Fibroblast of skin of abdomen (primary cell): ENCODE results near the gene PUSL1. TPM values are rescaled to one million over a fixed set of nuclear protein-coding genes. Genes with fewer than 3 reads are reported as not detected.
A peak's percentile ranks its signal among the peaks of the same experiment; 100 is the strongest.

Source experiments
- DNase-seq: peaks from one replicate; pipeline ENCODE4 v3.0.0-alpha.2; 2013
- polyA plus RNA-seq, 2 experiments: library from polyadenylated mRNA; unstranded; fragments of 120-200 nt; gene quantifications; one replicate each; pipeline ENCODE4 v1.2.1, GENCODE V29; 2013; ENCODE audit not compliant: insufficient read length in 2 of 2

PUSL1 gene, protein sequence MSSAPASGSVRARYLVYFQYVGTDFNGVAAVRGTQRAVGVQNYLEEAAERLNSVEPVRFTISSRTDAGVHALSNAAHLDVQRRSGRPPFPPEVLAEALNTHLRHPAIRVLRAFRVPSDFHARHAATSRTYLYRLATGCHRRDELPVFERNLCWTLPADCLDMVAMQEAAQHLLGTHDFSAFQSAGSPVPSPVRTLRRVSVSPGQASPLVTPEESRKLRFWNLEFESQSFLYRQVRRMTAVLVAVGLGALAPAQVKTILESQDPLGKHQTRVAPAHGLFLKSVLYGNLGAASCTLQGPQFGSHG
- 16.9 TPM for polyA plus RNA-seq (2013, experiment 1 of 2; ENCODE audit: insufficient read length)
- 17.8 TPM for polyA plus RNA-seq (2013, experiment 2 of 2; ENCODE audit: insufficient read length)

DNA sequence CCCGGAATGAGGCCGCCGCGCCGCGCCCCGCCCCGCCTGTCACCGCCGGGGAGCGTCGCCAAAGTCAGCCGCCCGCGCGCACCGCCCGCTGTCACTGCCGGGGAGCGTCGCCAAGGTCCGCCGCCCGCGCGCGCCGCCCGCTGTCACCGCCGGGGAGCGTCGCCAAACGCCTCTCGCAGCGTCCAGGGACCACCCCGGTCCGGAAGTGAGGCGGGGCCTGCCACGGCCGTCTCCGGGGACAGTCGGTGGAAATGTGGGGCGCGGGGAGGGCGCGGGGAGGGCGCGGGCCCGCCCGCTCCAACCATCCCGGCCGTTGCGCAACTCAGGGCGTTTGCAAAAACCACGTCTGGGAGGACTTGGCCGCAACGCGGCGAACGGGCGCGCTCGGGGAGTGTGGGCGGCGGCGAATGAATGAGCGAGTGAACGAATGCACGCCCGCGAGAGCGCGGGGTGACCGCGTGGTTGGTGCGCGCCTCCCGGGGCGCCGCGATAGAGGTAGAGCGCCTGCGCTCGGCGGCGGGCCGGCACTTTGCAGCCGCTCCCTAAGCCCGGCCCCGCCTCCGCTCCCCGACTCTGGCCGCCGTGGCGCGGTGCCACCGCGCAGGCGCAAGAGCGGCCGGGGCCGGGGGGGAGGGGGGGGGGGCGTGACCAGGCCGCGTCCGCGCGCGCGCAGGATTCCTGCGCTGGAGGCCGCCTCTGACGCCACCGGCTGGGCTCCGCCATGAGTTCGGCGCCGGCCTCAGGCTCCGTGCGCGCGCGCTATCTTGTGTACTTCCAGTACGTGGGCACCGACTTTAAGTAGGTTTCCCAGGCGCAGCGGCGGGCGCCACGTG lies at the start of gene PUSL1, which contains the start of gene ACAP3:
PUSL1 (plus strand) TSS at position 675 of the 833 bp plus-strand sequence; CDS start at position 722, 47 bp downstream.
ACAP3 (minus strand) TSS at position 8 of the 833 bp plus-strand sequence. CDS start 115 bp downstream, outside the sequence.
- DNase-seq, result peak; percentile 93

- no peak for DNase-seq
Measured at GRCh38 chr1:1259119-1259488, 49.3 kb upstream of the PUSL1 start.

- DNase-seq, result no peak
Measured at GRCh38 chr1:1259540-1259939, 48.9 kb upstream of the PUSL1 start.

GRCh38 chr1:1259951-1260600 lies 48.3 kb upstream of the PUSL1 start:
- no peak for DNase-seq

- no peak for DNase-seq
Measured at GRCh38 chr1:1260843-1261560, 47.4 kb upstream of the PUSL1 start.

- DNase-seq, result no peak
Measured at GRCh38 chr1:1262071-1262470, 46.3 kb upstream of the PUSL1 start.

- no peak for DNase-seq
Measured at GRCh38 chr1:1262758-1263157, 45.6 kb upstream of the PUSL1 start.

GRCh38 chr1:1264026-1264425 lies 44.4 kb upstream of the PUSL1 start:
- DNase-seq, result no peak

GRCh38 chr1:1264868-1265272 lies 43.5 kb upstream of the PUSL1 start:
- DNase-seq, result peak; percentile 99

DNA sequence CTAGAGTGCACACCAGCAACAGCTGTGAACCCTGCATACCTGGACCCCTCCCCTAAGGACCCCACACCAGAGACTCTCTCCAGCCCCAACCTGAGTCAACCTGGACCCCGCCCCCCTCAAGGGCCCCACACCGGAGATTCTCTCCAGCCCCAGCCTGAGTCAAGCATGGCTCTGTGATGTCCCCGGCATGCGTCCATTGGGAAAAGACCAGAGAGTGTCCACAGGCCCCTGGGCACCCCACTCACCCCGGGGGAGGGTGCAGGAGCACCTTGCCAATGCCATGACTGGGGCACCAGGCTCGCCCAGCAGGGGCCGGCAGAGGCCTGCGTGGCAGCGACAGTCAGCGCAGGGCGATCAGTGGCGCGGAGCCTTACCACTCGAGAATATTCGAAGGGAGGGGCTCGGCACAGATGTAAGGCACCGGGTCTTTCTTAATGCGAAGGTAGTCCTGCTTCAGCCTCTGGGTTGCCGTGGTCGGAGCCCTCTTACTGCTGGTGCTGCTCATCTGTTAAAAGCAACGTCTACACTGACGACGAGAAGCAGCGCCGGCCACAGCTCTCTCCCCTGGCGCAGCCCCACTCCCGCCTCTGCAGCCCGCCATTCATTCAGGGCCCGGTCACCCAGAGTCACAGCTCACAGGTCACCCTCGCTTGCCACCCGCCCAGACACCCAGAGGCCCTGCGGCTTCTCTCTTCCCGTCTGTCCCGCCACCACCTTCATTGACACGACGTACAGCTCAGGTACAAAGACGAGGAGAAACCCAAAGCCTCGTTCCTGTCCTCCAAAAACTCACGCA lies 40.7 kb upstream of the PUSL1 start:
- DNase-seq, result no peak

GRCh38 chr1:1268284-1268682 lies 40.1 kb upstream of the PUSL1 start:
- DNase-seq, result no peak

GRCh38 chr1:1270813-1271212 lies 37.6 kb upstream of the PUSL1 start:
- DNase-seq, result no peak

GRCh38 chr1:1272341-1273208 lies 35.8 kb upstream of the PUSL1 start:
- DNase-seq, result no peak

- no peak for DNase-seq
Measured at GRCh38 chr1:1273209-1273511, 35.2 kb upstream of the PUSL1 start.

DNA sequence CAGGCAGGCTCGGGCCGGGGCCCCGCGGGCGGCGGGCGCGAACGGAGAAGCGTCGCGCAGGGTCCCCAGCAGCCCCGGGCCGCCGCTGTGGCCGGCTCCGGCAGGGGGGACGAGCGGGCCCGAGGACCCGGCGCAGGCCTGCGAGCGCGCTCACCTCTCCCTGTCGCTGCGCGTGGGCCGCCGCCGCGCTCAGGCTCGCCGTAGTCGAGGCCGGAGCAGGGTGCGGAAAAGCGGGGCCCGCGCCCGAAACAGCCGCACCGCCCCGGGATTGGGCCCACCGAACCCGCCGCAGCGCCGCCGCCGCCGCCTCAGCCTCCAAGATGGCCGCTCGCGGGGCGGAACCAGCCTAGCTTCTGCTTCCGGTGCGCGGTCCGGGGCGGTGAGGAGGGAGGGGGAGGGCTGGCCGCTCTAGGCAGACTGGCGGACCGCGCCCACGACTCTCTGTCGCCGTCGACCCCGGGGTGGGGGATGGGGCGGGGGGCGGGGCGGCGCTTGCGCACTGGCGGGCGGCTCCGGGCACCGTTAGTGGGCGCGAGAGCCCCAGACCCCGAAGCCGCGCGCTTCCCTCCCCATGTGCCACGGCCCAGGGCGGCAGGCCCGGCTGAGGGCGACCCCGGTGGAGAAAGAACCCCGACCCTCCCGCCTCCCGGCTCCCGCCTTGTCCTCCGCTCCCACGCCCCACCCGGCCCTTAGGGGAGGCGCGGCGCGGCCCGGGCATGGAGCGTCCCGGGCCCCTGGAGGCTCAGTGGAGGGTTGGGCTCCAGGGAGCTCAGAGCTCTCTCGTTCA lies 34.7 kb upstream of the PUSL1 start, which contains the start of gene UBE2J2:
UBE2J2 (minus strand) TSS at position 343 of the 787 bp plus-strand sequence. CDS start 5,862 bp downstream, outside the sequence.
- DNase-seq, result peak; percentile 92

GRCh38 chr1:1274299-1274930 lies 34.0 kb upstream of the PUSL1 start:
- no peak for DNase-seq

DNA sequence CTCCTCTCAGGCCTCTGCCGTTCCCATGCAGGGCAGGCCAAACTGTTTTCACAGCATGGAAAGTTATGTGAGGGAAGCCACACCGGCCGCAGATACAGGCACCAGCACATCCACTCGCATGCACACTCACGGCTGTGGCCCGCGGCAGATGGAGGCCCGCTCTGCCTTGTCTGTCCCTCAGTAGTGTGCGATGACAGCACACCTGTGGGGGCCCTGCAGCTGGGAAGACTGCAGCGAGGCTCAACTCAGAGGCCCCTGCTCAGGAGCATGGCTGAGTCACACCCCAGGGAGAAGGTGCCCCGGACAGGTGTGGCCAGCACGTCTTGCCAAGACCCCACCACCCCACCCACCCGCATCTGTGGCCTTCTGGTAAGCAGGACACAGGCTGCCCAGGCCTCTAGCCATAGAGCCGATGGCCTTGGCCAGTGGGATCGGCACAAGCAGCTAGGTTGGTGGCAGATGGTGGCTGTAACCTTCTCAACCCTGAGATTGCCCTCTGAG lies 33.4 kb upstream of the PUSL1 start:
- DNase-seq, result no peak

- peak; percentile 43 for DNase-seq
Measured at GRCh38 chr1:1275836-1276235, 32.6 kb upstream of the PUSL1 start.

DNA sequence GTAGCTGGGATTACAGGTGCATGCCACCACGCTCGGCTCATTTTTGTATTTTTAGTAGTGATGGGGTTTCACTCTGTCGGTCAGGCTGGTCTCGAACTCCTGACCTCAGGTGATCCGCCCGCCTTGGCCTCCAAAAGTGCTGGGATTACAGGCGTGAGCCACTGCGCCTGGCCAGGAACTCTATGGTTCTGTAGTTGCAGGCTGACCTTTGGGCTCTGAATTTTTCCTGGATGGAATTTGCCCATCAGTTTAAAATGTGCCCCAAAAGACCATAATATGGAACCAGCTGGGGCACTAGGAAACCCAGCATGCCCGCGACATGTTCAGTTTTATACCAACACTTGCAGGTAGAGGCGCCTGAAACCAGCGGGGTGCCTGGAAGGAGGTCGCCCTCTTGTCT lies 29.8 kb upstream of the PUSL1 start:
- no peak for DNase-seq
